ENCODE results near the gene SLC13A5. TPM values are rescaled to one million over a fixed set of nuclear protein-coding genes. Genes with fewer than 3 reads are reported as not detected.

The SLC13A5 gene
- polyA plus RNA-seq, 3 donors = not detected

DNA sequence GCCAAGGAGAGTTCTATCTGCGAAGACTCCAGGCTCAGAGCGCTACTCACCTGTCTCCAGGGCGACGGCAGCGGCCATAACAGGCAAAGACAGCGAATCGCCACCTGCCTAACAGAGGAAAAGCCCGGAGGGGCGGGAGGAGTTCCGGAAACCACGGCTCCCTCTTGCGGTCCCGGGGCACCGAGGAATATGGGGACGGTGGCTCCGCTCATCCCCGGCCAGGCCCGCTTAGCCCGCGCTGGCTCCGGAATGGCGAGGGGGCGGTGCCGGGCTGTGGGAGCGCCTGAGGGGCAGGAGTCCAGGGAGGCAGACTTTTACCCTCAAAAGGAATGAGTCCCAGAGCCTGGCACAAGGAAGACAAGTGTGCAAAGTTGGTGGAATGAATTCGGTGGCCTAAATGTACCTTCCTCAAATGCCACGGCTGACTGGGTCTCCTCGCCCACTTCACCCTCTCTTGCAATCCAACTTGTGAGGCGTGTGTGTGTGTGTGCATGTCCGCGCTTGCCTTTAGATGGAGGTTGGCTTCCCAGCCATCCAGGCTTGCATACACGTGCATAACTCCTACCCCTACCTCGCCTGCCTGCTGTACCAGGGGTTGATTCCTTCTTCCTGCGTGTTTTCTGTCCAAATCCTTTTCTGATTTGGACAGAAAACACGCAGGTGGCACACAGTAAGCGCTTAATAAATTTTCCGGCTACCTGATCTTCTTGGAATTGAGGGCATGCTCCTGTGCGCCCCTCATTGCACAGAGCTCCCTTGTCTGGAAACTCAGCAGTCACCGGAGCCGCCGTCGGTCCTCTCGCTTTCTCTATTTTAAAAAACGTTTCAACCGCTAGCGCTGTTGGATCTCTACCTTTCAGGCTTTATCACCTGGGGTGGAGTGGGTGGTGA is 58.1 kb downstream of the SLC13A5 start:
- intact Hi-C loops (cut with micrococcal nuclease) = loop anchor here in 1 of 2 donors (5.0 kb wide), 1 partner anchor 357 kb away; the partner anchor contains the start of gene RNASEK
- no peak overlapping the region for H2AFZ ChIP-seq (ENCODE audit: insufficient read depth, low read depth, low read length, poor library complexity, severe bottlenecking)
- peaks cover 49 to 58% of the 10 kb centered on the region in 2 donors for H3K4me1 ChIP-seq (ENCODE audit: control insufficient read depth in 1 of 2, insufficient read depth in 2 of 2, low read length in 2 of 2)
- Mint-ChIP-seq H3K4me1 (peaks cover 59% of the 10 kb centered on the region), H3K36me3 (peaks cover 19 to 23% of the 10 kb centered on the region in 2 donors), H3K9me3 (peaks cover 0 to 18% (median 5%) of the 10 kb centered on the region in 7 donors), H3K27ac (no peak overlapping the region), H3K4me3 (peak overlapping the region in 1 of 2 donors; percentile 71), H3K27me3 (ENCODE audit: low read depth in 3 of 3) (peaks cover 61 to 67% (median 62%) of the 10 kb centered on the region in 3 donors)
- H3K9me3 ChIP-seq (replicated peaks in 1 of 2; ENCODE audit: control insufficient read depth in 1 of 2, insufficient read depth in 1 of 2, low read length in 2 of 2) = peaks cover 0 to 8% of the 10 kb centered on the region in 2 donors
- H3K79me2 ChIP-seq (ENCODE audit: insufficient read depth, low read length) = peaks cover 8% of the 10 kb centered on the region
- 43% methylated on average over 26 of the region's 46 CpGs for WGBS (ENCODE audit: insufficient coverage)
- peak overlapping the region; percentile 19 for H3K4me2 ChIP-seq (replicated peaks; ENCODE audit: extremely low read depth, low read length, poor library complexity, severe bottlenecking)
- no peak for DNase-seq
- H3K36me3 ChIP-seq (replicated peaks in 1 of 2; ENCODE audit: control insufficient read depth in 1 of 2, insufficient read depth in 2 of 2, low read length in 2 of 2) = no peaks in the 10 kb centered on the region
- TF ChIP-seq, protein P1, sequence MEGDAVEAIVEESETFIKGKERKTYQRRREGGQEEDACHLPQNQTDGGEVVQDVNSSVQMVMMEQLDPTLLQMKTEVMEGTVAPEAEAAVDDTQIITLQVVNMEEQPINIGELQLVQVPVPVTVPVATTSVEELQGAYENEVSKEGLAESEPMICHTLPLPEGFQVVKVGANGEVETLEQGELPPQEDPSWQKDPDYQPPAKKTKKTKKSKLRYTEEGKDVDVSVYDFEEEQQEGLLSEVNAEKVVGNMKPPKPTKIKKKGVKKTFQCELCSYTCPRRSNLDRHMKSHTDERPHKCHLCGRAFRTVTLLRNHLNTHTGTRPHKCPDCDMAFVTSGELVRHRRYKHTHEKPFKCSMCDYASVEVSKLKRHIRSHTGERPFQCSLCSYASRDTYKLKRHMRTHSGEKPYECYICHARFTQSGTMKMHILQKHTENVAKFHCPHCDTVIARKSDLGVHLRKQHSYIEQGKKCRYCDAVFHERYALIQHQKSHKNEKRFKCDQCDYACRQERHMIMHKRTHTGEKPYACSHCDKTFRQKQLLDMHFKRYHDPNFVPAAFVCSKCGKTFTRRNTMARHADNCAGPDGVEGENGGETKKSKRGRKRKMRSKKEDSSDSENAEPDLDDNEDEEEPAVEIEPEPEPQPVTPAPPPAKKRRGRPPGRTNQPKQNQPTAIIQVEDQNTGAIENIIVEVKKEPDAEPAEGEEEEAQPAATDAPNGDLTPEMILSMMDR (IDR thresholded peaks at IDR 0.05) = no peak
- H3K9ac ChIP-seq (ENCODE audit: insufficient read depth, low read length, poor library complexity, severe bottlenecking) = no peak overlapping the region
- H4K20me1 ChIP-seq (ENCODE audit: insufficient read depth, low read length) = peaks cover 4% of the 10 kb centered on the region
- H3K4me3 ChIP-seq (replicated peaks in 1 of 3; ENCODE audit: low read depth in 2 of 3, low read length in 3 of 3) = peak overlapping the region in 1 of 3 experiments; percentile 13
- H3K27me3 ChIP-seq (ENCODE audit: control insufficient read depth in 2 of 2, insufficient read depth in 2 of 2, low read length in 2 of 2) = peaks cover 42 to 61% of the 10 kb centered on the region in 2 donors
- no peak overlapping the region for H3K27ac ChIP-seq (ENCODE audit: low read depth in 1 of 2, low read length in 2 of 2)

DNA sequence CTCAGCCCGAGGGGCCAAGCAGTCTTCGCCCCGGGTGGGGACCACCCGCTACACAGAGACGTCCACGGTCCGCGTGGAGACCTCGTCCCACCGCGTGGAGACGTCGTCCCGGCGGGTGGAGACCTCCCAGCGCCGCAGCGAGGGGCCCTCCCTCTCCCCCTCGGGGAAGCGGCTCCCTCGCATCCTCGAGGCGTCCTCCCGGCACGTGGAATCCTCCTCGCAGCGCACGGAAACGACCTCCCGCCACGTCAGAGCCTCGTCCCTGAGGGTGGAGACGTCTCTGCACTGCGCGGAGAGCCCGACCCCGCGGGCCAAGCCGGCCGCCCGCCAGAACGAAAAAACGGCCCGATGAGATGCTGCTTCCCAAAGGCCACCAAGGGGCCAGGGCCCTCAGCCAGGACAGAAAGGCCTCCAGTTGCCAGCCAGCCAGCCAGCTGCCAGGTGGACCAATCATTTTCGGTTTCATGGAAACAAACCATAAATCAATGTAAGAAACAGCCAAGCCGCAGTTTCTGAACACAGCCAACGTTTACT is 61.2 kb downstream of the SLC13A5 start:
- peaks cover 32% of the 10 kb centered on the region for H3K79me2 ChIP-seq (ENCODE audit: insufficient read depth, low read length)
- TF ChIP-seq, protein P1 (IDR thresholded peaks at IDR 0.05) = no peak
- H3K27me3 Mint-ChIP-seq (ENCODE audit: low read depth in 3 of 3) = peaks cover 41 to 48% (median 44%) of the 10 kb centered on the region in 3 donors
- H3K4me1 ChIP-seq (ENCODE audit: control insufficient read depth in 1 of 2, insufficient read depth in 2 of 2, low read length in 2 of 2) = peaks cover 34 to 46% of the 10 kb centered on the region in 2 donors
- H3K27me3 ChIP-seq (ENCODE audit: control insufficient read depth in 2 of 2, insufficient read depth in 2 of 2, low read length in 2 of 2) = peaks cover 36 to 46% of the 10 kb centered on the region in 2 donors
- no peaks in the 10 kb centered on the region for H3K9me3 ChIP-seq (replicated peaks in 1 of 2; ENCODE audit: control insufficient read depth in 1 of 2, insufficient read depth in 1 of 2, low read length in 2 of 2)
- H3K4me3 ChIP-seq (replicated peaks in 1 of 3; ENCODE audit: low read depth in 2 of 3, low read length in 3 of 3) = peak overlapping the region; percentile 47 to 96 (median 75)
- peak overlapping the region; percentile 93 for H3K4me2 ChIP-seq (replicated peaks; ENCODE audit: extremely low read depth, low read length, poor library complexity, severe bottlenecking)
- H3K36me3 ChIP-seq (replicated peaks in 1 of 2; ENCODE audit: control insufficient read depth in 1 of 2, insufficient read depth in 2 of 2, low read length in 2 of 2) = peaks cover 0 to 26% of the 10 kb centered on the region in 2 donors
- peak in 2 of 3 donors; percentile 15 to 24 for DNase-seq
- peak overlapping the region in 3 of 7 donors; percentile 31 to 66 (median 64) for H3K27ac Mint-ChIP-seq
- H4K20me1 ChIP-seq (ENCODE audit: insufficient read depth, low read length) = peaks cover 23% of the 10 kb centered on the region
- peaks cover 0 to 14% (median 3%) of the 10 kb centered on the region in 7 donors for H3K9me3 Mint-ChIP-seq
- H3K9ac ChIP-seq (ENCODE audit: insufficient read depth, low read length, poor library complexity, severe bottlenecking) = peak overlapping the region; percentile 90
- H3K27ac ChIP-seq (ENCODE audit: low read depth in 1 of 2, low read length in 2 of 2) = peak overlapping the region; percentile 91 to 99
- WGBS (ENCODE audit: insufficient coverage) = 3% methylated on average over 47 of the region's 47 CpGs
- peak overlapping the region; percentile 99 for H2AFZ ChIP-seq (ENCODE audit: insufficient read depth, low read depth, low read length, poor library complexity, severe bottlenecking)
- intact Hi-C loops (cut with micrococcal nuclease) = loop anchor here in 1 of 2 donors (5.0 kb wide), 1 partner anchor 360 kb away; the partner anchor contains the start of gene RNASEK
- peak overlapping the region; percentile 80 to 96 for H3K4me3 Mint-ChIP-seq
- H3K36me3 Mint-ChIP-seq = peaks cover 41 to 43% of the 10 kb centered on the region in 2 donors
- peaks cover 51% of the 10 kb centered on the region for H3K4me1 Mint-ChIP-seq
